ENCODE results near the gene ATRNL1. TPM values are rescaled to one million over a fixed set of nuclear protein-coding genes. Genes with fewer than 3 reads are reported as not detected.

Gene ATRNL1
- total RNA-seq, 2 experiments from 2014 or later = not detected

GRCh38 chr10:115555887-115556402, 462.8 kb downstream of the ATRNL1 start:
- ChIA-PET CTCF (ENCODE audit: unreplicated experiment) (no interaction called here), POLR2A (interaction anchor here (2.7 kb wide), 1 partner anchor 16 kb away, joined by 6 read pairs; no protein-coding TSS in a partner anchor)
- intact Hi-C loops (cut with micrococcal nuclease; ENCODE audit: unreplicated experiment) = no loop called here

GRCh38 chr10:115558252-115558651, 465.1 kb downstream of the ATRNL1 start:
- Histone ChIP-seq H3K79me2 (ENCODE audit: insufficient read depth, low read depth, low read length) (no peaks in the 10 kb centered on the region), H3K9me2 (ENCODE audit: insufficient read depth, low read length) (no peaks in the 10 kb centered on the region), H3K4me2 (ENCODE audit: low read length) (no peak overlapping the region), H3K36me3 (ENCODE audit: insufficient read depth, low read length) (no peaks in the 10 kb centered on the region), H3K4me3 (ENCODE audit: low read depth, low read length, poor library complexity, severe bottlenecking) (no peak overlapping the region), H4K20me1 (ENCODE audit: insufficient read depth, low read length) (no peaks in the 10 kb centered on the region), H3K4me1 (ENCODE audit: insufficient read depth, low read length, poor library complexity, severe bottlenecking) (no peaks in the 10 kb centered on the region), H3K9me3 (ENCODE audit: low read length) (no peaks in the 10 kb centered on the region), H3K27ac (ENCODE audit: low read depth, low read length, poor library complexity, severe bottlenecking) (no peak overlapping the region), H2AFZ (ENCODE audit: low read length) (no peak overlapping the region)
- TF ChIP-seq EZH2phosphoT487 (IDR thresholded peaks at IDR 0.05; ENCODE audit: borderline replicate concordance, low read depth, low read length) = no peak
- TF ChIP-seq CTCF (conservative IDR thresholded peaks at IDR 0.05; ENCODE audit: low read length) = no peak
- POLR2A ChIA-PET = interaction anchor here (0.5 kb wide), 1 partner anchor 55 kb away, joined by 3 read pairs; no protein-coding TSS in a partner anchor
- CTCF ChIA-PET (ENCODE audit: unreplicated experiment) = no interaction called here
- BruUV-seq (replicated peaks) = no TSS peak
- DNase-seq (ENCODE audit: low spot score) = no peak
- intact Hi-C loops (cut with micrococcal nuclease; ENCODE audit: unreplicated experiment) = no loop called here

More at GRCh38 chr10:115555887-115556402, 462.8 kb downstream of the ATRNL1 start:
- TF ChIP-seq CTCF (conservative IDR thresholded peaks at IDR 0.05; ENCODE audit: low read length) = no peak
- TF ChIP-seq EZH2phosphoT487 (IDR thresholded peaks at IDR 0.05; ENCODE audit: borderline replicate concordance, low read depth, low read length) = no peak
- Histone ChIP-seq H3K4me3 (ENCODE audit: low read depth, low read length, poor library complexity, severe bottlenecking) (no peak overlapping the region), H2AFZ (ENCODE audit: low read length) (no peak overlapping the region), H3K9me2 (ENCODE audit: insufficient read depth, low read length) (no peaks in the 10 kb centered on the region), H3K27ac (ENCODE audit: low read depth, low read length, poor library complexity, severe bottlenecking) (no peak overlapping the region), H4K20me1 (ENCODE audit: insufficient read depth, low read length) (no peaks in the 10 kb centered on the region), H3K79me2 (ENCODE audit: insufficient read depth, low read depth, low read length) (no peaks in the 10 kb centered on the region), H3K36me3 (ENCODE audit: insufficient read depth, low read length) (no peaks in the 10 kb centered on the region), H3K9me3 (ENCODE audit: low read length) (no peaks in the 10 kb centered on the region), H3K4me1 (ENCODE audit: insufficient read depth, low read length, poor library complexity, severe bottlenecking) (no peaks in the 10 kb centered on the region), H3K4me2 (ENCODE audit: low read length) (no peak overlapping the region)
- no peak for DNase-seq (ENCODE audit: low spot score)
- BruUV-seq (replicated peaks) = no TSS peak

GRCh38 chr10:115566867-115567266, 473.7 kb downstream of the ATRNL1 start:
- TF ChIP-seq EZH2phosphoT487 (IDR thresholded peaks at IDR 0.05; ENCODE audit: borderline replicate concordance, low read depth, low read length) (no peak), CTCF (conservative IDR thresholded peaks at IDR 0.05; ENCODE audit: low read length) (no peak)
- no TSS peak for BruUV-seq (replicated peaks)
- intact Hi-C loops (cut with micrococcal nuclease; ENCODE audit: unreplicated experiment) = no loop called here
- Histone ChIP-seq H3K79me2 (ENCODE audit: insufficient read depth, low read depth, low read length) (no peaks in the 10 kb centered on the region), H3K4me3 (ENCODE audit: low read depth, low read length, poor library complexity, severe bottlenecking) (no peak overlapping the region), H3K27ac (ENCODE audit: low read depth, low read length, poor library complexity, severe bottlenecking) (no peak overlapping the region), H3K4me2 (ENCODE audit: low read length) (no peak overlapping the region), H3K9me2 (ENCODE audit: insufficient read depth, low read length) (no peaks in the 10 kb centered on the region), H3K36me3 (ENCODE audit: insufficient read depth, low read length) (no peaks in the 10 kb centered on the region), H3K4me1 (ENCODE audit: insufficient read depth, low read length, poor library complexity, severe bottlenecking) (no peaks in the 10 kb centered on the region), H4K20me1 (ENCODE audit: insufficient read depth, low read length) (no peaks in the 10 kb centered on the region), H3K9me3 (ENCODE audit: low read length) (no peaks in the 10 kb centered on the region), H2AFZ (ENCODE audit: low read length) (no peak overlapping the region)
- DNase-seq (ENCODE audit: low spot score) = no peak
- CTCF ChIA-PET (ENCODE audit: unreplicated experiment) = no interaction called here
- POLR2A ChIA-PET = interaction anchor here (0.6 kb wide), 1 partner anchor 760 kb away, joined by 3 read pairs; no protein-coding TSS in a partner anchor
